Glomerular endothelial cell (primary cell): Measurements from ENCODE around the gene TTC39C. TPM values are rescaled to one million over a fixed set of nuclear protein-coding genes. Genes with fewer than 3 reads are reported as not detected.

Experiments used
- DNase-seq: peaks from one replicate; pipeline ENCODE4 v3.0.0-alpha.2; 2011; ENCODE audit warnings: low read depth, low spot score; ENCODE audit errors: extremely low read depth
- total RNA-seq: library from RNA; depleted of rRNA; stranded (reverse); fragments of >200 nt; gene quantifications from 2 replicates; pipeline ENCODE4 v1.2.3, GENCODE V29; 2015

TTC39C gene
- total RNA-seq, 1 donor from 2014 or later = 2.3 TPM

- no peak for DNase-seq
Observed at GRCh38 chr18:24176727-24177416, 162.3 kb downstream of the TTC39C start.

GRCh38 chr18:24177499-24178133 is 163.1 kb downstream of the TTC39C start:
- DNase-seq = no peak

GRCh38 chr18:24180048-24180447 is 165.5 kb downstream of the TTC39C start:
- no peak for DNase-seq

- no peak for DNase-seq
Observed at GRCh38 chr18:24181806-24182205, 167.3 kb downstream of the TTC39C start.

Other genes with a start within 250 kb of the TTC39C start
- gene CABYR, start 124.3 kb downstream of the TTC39C start, total RNA-seq = 3.0 and 6.0 TPM in 2 replicates